Nephron (organoid): Measurements from ENCODE around the gene OXER1.

Experiments
- H3K27ac Mint-ChIP-seq, 3 experiments: 2 replicates each; pipeline ENCODE4 v1.8.0; 2020; ENCODE audit warnings: mixed read lengths in 3 of 3, mild to moderate bottlenecking in 2 of 3, moderate library complexity in 1 of 3
- H3K27me3 Mint-ChIP-seq: 2 replicates; pipeline ENCODE4 v1.8.0; 2021; ENCODE audit warnings: low read depth, mild to moderate bottlenecking, moderate library complexity, mixed read lengths
- H3K36me3 Mint-ChIP-seq: 2 replicates; pipeline ENCODE4 v1.8.0; 2020; ENCODE audit warnings: low read depth, mixed read lengths
- H3K4me1 Mint-ChIP-seq: 2 replicates; pipeline ENCODE4 v1.8.0; 2020; ENCODE audit warnings: mixed read lengths
- H3K4me3 Mint-ChIP-seq, 3 experiments: 2 replicates each; pipeline ENCODE4 v1.8.0; 2020; ENCODE audit warnings: mild to moderate bottlenecking in 3 of 3, mixed read lengths in 3 of 3, moderate library complexity in 2 of 3
- H3K9me3 Mint-ChIP-seq: 2 replicates; pipeline ENCODE4 v1.8.0; 2020; ENCODE audit warnings: mixed read lengths
- CTCF ChIP-seq, 3 experiments: fragments of 200-600 bp; sonication (generic); IDR thresholded peaks; one replicate each; pipeline ENCODE4 v1.5.0; 2021; ENCODE audit warnings: antibody characterized with exemption in 3 of 3; ENCODE audit not compliant: unreplicated experiment in 3 of 3

The OXER1 gene

GRCh38 chr2:42788478-42788793 lies 24.5 kb upstream of the OXER1 start:
- Mint-ChIP-seq H3K27ac (peak overlapping the region; percentile 47 to 70 (median 52)), H3K4me1 (peaks cover 48% of the 10 kb centered on the region), H3K9me3 (no peaks in the 10 kb centered on the region), H3K27me3 (peaks cover 8% of the 10 kb centered on the region), H3K36me3 (peaks cover 7% of the 10 kb centered on the region), H3K4me3 (peak overlapping the region in 1 of 3 experiments; percentile 31)
- no peak for TF ChIP-seq CTCF (IDR thresholded peaks at IDR 0.05; ENCODE audit: unreplicated experiment in 3 of 3)

- TF ChIP-seq CTCF (IDR thresholded peaks at IDR 0.05; ENCODE audit: unreplicated experiment in 3 of 3), result no peak
- H3K4me1 Mint-ChIP-seq, result peaks cover 45% of the 10 kb centered on the region
These were observed 24.0 kb upstream of the OXER1 start for GRCh38 chr2:42787788-42788477.

GRCh38 chr2:42787424-42787787 lies 23.5 kb upstream of the OXER1 start:
- Mint-ChIP-seq H3K9me3 (peaks cover 4% of the 10 kb centered on the region), H3K4me3 (no peak overlapping the region), H3K27ac (peak overlapping the region in 2 of 3 experiments; percentile 16 to 52), H3K36me3 (peaks cover 14% of the 10 kb centered on the region), H3K27me3 (peaks cover 8% of the 10 kb centered on the region), H3K4me1 (peaks cover 45% of the 10 kb centered on the region)
- TF ChIP-seq CTCF (IDR thresholded peaks at IDR 0.05; ENCODE audit: unreplicated experiment in 3 of 3), result no peak

More at GRCh38 chr2:42787788-42788477, 24.0 kb upstream of the OXER1 start:
- Mint-ChIP-seq H3K27ac (peak overlapping the region in 2 of 3 experiments; percentile 16 to 47), H3K9me3 (no peaks in the 10 kb centered on the region), H3K36me3 (peaks cover 9% of the 10 kb centered on the region), H3K27me3 (peaks cover 8% of the 10 kb centered on the region), H3K4me3 (no peak overlapping the region)

GRCh38 chr2:42786561-42787345 lies 22.8 kb upstream of the OXER1 start:
- H3K4me1 Mint-ChIP-seq, result peaks cover 40% of the 10 kb centered on the region
- peaks cover 8% of the 10 kb centered on the region for H3K9me3 Mint-ChIP-seq
- H3K27ac Mint-ChIP-seq, result peak overlapping the region; percentile 87 to 94 (median 90)
- peaks cover 8% of the 10 kb centered on the region for H3K27me3 Mint-ChIP-seq
- peaks cover 21% of the 10 kb centered on the region for H3K36me3 Mint-ChIP-seq
- no peak for TF ChIP-seq CTCF (IDR thresholded peaks at IDR 0.05; ENCODE audit: unreplicated experiment in 3 of 3)
- H3K4me3 Mint-ChIP-seq, result peak overlapping the region in 1 of 3 experiments; percentile 72

- Mint-ChIP-seq H3K9me3 (peaks cover 12% of the 10 kb centered on the region), H3K27me3 (no peaks in the 10 kb centered on the region)
These were observed 20.4 kb upstream of the OXER1 start for GRCh38 chr2:42784204-42784880.

More at GRCh38 chr2:42784204-42784880, 20.4 kb upstream of the OXER1 start:
- Mint-ChIP-seq H3K27ac (no peak overlapping the region), H3K4me1 (peaks cover 22% of the 10 kb centered on the region), H3K4me3 (no peak overlapping the region), H3K36me3 (peaks cover 37% of the 10 kb centered on the region)
- TF ChIP-seq CTCF (IDR thresholded peaks at IDR 0.05; ENCODE audit: unreplicated experiment in 3 of 3), result no peak
